RCC 7860 (cell line): Measurements from ENCODE around the gene HOXC13.

Experiments used
- DNase-seq: peaks from one replicate; pipeline ENCODE4 v3.0.0-alpha.2; 2015; ENCODE audit warnings: low spot score
- FAIRE-seq: peaks from 2 replicates; lab custom pipeline; 2012; peaks lifted over from hg19 to GRCh38; lab: Jason Lieb, UNC

The HOXC13 gene

DNA sequence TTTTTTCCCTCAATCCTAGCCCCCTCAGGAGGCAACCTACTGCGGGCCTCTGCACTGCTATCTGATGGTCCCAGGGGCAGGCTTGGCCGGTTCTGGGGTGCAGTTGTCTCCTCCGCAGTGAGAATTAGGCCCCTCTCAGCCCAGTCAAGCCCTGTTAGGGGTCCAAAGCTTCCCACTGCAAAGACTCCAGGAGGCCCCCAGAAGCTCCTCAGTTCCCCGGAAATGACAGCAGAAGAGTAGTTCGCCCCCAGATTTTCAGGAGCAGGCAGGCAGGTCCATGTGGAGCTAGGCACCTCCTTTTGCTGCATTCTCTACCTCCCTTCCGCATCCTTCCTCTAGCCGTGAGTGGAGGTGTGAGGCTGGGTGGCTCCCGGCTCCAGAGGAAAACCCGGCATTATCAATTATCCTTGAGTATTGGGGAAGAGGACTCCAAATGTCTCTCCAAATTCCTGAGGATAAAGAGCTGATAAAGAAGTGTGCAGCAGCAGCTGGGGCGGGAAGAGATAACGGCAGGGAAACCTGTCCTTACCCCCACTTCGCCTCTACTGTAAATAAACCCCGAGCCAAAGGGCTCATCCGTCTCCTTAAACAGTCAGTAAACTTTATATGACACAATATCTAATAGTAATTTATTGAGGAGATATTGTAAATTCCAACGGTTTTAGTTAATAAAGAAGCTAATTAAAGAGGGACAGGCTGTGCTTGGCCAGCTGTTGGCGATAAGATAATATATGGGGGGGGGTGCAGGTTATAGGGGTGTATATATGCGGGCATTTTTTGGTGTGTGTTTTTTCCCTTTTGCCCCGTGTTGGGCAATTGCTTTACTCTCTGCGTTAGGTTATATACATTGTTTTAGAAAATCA, 15.4 kb downstream of the HOXC13 start:
- DNase-seq (no peak), FAIRE-seq (no peak)

DNA sequence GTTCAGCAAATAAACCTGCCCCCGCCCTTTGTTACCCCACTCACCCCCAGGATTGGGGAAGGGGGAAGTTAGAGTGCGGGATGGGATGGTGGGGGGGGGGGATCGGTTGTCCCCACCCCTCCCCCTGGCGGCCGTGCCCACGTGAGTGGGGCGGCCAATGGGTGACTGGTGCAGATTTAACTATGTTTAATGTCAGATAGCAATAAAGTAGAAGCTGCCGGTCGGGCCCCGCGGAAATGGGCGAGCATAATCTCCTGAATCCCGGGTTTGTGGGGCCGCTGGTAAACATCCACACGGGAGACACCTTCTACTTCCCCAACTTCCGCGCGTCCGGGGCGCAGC, 16.0 kb downstream of the HOXC13 start, which contains the start of gene HOXC12:
TSS of gene HOXC12 (plus strand) at position 210 of the 342 bp plus-strand sequence. CDS start at position 237, 27 bp downstream.
- FAIRE-seq, result no peak
- DNase-seq, result no peak

GRCh38 chr12:53955036-53955775, 16.6 kb downstream of the HOXC13 start:
- DNase-seq (no peak), FAIRE-seq (no peak)

DNA sequence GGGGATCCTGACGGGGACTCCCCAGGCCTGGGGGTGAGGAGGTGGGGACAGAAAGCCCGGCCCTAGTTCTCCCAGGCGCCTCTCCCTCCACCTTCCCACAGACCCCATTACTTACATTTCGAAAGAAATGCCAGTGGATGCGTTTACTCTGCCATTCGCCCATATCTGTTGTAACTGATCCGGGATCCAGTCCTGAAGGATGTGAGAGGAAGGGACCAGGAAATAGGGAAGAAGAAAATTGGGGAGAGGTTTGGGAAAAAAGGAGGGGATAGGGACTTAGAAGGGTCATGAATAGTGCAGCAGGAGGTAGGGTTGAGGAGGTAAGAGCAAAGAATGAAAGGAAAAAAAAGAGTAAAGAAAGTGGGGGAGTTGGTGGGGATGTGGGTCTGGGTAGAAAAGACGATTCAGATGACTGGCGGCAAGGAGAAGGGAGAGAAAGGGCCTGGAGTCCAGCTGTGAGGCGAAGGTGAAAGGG, 17.2 kb downstream of the HOXC13 start:
- DNase-seq (no peak), FAIRE-seq (no peak)

DNA sequence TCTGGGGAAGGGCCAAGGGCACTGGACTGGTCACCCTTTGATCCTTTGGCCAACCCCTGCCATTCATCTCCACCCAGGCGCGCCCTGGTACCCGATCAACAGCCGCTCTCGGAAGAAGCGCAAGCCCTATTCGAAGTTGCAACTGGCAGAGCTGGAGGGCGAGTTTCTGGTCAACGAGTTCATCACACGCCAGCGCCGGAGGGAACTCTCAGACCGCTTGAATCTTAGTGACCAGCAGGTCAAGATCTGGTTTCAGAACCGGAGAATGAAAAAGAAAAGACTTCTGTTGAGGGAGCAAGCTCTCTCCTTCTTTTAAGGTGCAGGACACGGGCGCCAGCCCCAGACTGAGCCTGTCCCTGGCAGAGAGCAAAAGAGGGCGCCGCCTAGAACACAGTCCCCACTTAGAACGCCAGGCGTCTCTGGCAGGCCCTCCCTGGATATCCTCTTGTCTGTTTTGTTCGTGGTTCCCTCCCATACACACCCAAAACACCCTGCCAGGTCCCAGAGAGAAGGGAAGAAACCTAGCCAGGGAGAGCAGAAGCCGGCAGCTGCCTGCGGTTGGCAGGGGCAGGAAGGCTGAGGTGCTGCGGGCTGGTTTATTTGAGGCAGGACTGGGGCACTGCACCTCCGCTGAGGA, 17.7 kb downstream of the HOXC13 start:
- FAIRE-seq, result no peak
- no peak for DNase-seq

- DNase-seq, result no peak
- FAIRE-seq, result no peak
Observed at GRCh38 chr12:53956914-53957536, 18.4 kb downstream of the HOXC13 start.

DNA sequence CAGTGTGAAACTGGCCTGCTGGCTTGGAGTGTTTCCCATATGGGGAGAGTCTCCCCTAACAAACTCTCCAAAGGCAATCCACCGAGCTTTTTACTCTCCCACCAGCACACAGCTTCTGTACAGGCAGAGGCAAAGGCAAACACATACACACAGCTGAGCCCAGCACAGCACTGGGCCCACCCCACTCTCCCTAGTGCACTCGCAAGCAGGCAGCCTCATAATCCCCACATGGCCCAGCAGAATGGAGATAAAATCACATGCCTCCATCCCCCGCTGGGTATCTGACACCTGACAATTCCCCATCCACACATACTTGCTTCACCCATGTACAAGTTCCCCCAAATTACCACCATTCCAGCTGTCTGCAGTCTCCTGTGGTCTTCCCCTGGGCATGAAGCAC, 19.5 kb downstream of the HOXC13 start:
- FAIRE-seq (no peak), DNase-seq (no peak)

DNA sequence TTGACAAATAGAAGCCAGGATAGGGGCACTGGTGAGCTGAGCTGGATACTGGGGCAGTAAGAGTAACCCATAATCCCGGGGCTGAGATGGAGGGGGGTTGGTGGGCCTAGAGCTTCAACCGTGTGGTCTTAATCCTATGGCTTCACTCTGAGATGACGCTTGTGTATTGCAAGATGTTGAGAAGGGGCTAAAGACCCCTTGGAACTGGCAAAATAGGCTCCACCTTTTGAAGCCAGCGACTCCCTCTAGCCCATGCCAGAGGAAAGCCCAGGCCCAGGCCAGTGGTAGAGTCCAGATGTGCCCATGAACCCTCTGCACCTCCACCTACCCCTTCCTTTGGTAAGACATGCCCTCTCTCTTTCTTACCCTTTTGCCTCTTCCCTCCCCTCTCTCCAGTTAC, 20.7 kb downstream of the HOXC13 start:
- FAIRE-seq, result no peak

GRCh38 chr12:53960187-53961024, 21.8 kb downstream of the HOXC13 start:
- DNase-seq, result no peak
- FAIRE-seq, result no peak

More for the DNA sequence above, 20.7 kb downstream of the HOXC13 start:
- DNase-seq, result no peak

DNA sequence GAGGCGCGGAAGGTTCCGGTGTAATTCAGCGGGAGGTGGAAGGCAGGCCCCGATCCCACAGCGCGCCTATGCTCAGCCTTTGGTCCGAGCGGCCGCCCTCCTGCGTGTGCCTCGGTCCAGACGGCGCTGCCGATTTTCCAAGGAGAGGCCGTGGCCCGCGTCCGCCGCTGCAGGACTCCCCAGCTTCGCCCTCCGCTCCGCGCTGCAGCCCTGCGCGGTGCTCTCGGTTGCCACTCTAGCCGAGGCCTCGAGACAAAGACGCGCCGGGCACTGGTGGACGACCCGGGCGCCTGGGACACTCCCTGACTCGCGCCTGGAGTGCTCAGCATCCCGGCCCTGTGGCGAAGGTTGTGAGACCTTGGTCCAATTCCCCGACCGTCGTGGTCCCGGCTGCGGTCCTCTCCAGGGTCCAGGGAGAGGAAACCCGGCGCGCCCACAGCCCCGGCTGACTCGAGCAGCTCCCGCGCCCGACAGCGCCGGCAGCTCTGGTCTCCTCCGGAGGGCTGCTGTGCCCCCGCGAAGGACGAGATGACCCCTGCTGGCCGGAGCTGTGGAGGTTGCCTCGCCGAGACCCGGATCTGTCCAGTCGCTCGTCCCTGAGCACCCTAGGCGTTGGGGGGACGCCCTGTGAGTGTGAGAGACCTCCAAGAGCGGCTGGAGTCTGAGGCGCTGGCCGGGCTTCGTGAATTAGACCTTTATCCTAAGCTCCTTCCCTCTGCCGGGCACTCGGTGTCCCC, 22.6 kb downstream of the HOXC13 start:
- FAIRE-seq (no peak), DNase-seq (no peak)

DNA sequence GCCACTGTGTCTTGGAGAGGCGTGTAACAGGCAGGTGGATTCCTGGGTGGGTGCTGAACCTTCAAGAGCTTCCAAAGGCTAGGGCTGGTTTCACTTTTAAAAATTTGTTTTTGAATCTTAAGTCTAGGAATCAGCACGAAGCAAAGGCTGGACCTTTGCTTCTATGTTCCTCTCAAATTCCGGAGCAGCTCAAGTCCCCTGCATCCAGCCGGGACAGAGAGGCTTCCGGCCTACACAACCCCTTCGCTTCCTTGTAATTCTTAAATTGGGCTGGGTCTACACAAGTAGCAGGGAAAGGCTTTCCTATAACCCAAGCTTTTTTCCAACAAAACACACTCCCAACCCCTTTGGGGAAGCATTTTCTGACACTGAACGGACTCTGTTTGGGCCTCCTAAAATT, 24.4 kb downstream of the HOXC13 start:
- DNase-seq (no peak), FAIRE-seq (no peak)

DNA sequence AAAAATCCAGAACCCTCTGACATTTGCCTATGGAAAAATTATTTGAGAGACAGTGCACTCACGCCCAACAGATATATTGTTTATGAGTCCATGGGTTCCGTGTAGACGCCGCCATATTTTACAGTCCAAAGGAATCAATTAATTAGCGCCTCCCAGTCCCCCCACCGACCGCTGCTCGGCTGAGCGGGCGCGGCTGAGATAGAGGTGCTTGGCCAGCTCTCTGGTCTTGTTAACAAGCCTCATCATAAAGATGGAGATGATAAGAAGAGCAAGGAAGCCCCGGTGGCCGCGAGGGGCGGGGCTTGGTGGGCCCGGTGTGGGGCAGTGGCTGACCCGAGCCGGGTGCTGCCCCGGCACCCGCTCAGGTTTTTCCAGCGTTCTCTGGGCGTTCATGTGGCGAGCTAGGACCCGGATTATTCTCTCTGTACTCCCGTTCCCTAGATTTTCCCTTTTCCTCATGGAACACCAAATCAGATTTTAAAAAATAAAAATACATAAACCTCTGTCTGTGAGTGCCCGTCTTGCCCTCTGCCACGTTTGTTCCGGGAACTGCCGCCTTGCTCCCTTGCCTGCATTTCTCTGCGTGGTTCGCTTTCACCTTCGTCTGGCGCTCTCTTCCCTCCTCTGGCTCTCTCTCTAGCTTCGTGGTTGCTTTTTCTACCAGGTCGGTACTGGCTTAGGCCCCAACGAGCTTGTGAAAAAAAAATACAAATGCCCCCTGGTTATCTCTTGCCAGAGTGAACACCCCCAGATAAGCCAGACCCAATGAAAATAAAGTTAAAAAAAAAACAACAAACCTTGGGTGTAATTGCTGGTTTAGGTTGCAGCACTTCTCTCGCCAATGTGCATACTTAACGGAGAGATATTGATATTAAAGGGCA, 25.0 kb downstream of the HOXC13 start:
- FAIRE-seq (no peak), DNase-seq (no peak)

DNA sequence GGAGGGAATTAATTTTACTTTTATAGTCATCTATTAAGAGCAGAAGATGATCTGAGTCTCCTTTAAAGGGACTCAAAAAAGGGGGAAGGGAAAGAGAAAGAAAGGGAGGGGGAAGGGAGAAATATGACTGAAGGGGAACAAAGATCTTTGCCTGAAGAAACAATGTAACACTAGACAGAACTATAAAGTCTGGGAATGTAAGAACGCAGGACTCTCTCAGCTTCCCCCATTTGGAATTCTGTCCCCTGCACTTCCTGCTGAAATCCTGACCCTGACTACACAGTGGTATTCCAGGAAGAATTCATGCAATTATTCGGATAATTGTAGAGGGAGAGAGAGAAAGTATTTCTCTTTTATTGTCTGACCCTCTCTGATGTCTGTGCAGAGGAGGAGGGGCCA, 25.7 kb downstream of the HOXC13 start:
- FAIRE-seq, result no peak
- DNase-seq, result no peak

GRCh38 chr12:53965281-53966084, 26.9 kb downstream of the HOXC13 start:
- DNase-seq, result no peak
- no peak for FAIRE-seq

GRCh38 chr12:53966085-53966384, 27.4 kb downstream of the HOXC13 start:
- no peak for DNase-seq
- FAIRE-seq, result no peak

GRCh38 chr12:53966385-53967133, 27.9 kb downstream of the HOXC13 start:
- FAIRE-seq (no peak), DNase-seq (no peak)

DNA sequence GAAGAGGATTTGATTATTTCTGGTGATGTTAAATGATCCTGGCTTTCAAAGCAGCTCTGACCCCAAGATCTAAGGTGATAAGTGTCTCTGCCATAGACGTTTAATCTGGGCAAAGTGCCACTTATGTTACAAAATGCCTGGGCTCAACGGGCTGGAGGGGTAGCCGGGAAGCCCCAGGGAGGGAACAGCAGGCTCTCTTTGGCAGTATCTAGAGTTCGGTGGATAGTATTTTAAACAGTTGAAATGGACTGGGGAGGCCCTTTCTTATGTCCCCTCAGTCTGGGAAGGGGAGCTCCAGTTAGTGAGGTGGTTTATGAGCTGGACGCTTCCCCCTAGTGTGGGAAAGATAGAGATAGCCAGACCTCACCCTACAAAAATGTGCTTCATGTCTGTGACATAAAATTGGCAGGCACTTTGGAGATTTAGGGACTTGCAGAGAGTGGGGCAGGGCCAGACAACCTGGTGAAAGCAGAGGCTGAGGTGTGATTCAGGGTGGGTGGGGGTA, 28.8 kb downstream of the HOXC13 start:
- FAIRE-seq (no peak), DNase-seq (no peak)
